ENCODE measurements around the gene PIP4P1. TPM values are rescaled to one million over a fixed set of nuclear protein-coding genes. Genes with fewer than 3 reads are reported as not detected.

The PIP4P1 gene
- total RNA-seq, 1 donor from 2014 or later = 38.4 TPM

GRCh38 chr14:20409226-20409625, 52.0 kb downstream of the PIP4P1 start:
- no peak for TF ChIP-seq CTCF (conservative IDR thresholded peaks at IDR 0.05)

More at GRCh38 chr14:20409226-20409625, 52.0 kb downstream of the PIP4P1 start:
- no peak for DNase-seq (ENCODE audit: extremely low spot score, unreplicated experiment)
- Mint-ChIP-seq H3K9me3 (no peaks in the 10 kb centered on the region), H3K27me3 (no peaks in the 10 kb centered on the region), H3K4me1 (ENCODE audit: unreplicated experiment) (peaks cover 16% of the 10 kb centered on the region), H3K36me3 (peaks cover 22% of the 10 kb centered on the region), H3K27ac (no peak overlapping the region), H3K4me3 (no peak overlapping the region)

Other genes with a start within 250 kb of the PIP4P1 start
- not detected in 2 replicates for gene OR11H6, start 237.7 kb downstream of the PIP4P1 start, total RNA-seq (ENCODE audit: low replicate concordance)
- not detected in 2 replicates for gene OR11H7, start 232.5 kb downstream of the PIP4P1 start, total RNA-seq (ENCODE audit: low replicate concordance)
- gene OR11H4, start 222.1 kb downstream of the PIP4P1 start, total RNA-seq (ENCODE audit: low replicate concordance) = not detected in 2 replicates
- gene TTC5, start 155.5 kb downstream of the PIP4P1 start, total RNA-seq (ENCODE audit: low replicate concordance) = 21.0 and 26.3 TPM in 2 replicates
- gene CCNB1IP1, start 128.2 kb downstream of the PIP4P1 start, total RNA-seq (ENCODE audit: low replicate concordance) = 76.5 and 95.9 TPM in 2 replicates
- gene PARP2, start 117.8 kb downstream of the PIP4P1 start, total RNA-seq (ENCODE audit: low replicate concordance) = 25.5 and 36.3 TPM in 2 replicates
- 23.1 and 25.1 TPM in 2 replicates for gene TEP1, start 47.9 kb downstream of the PIP4P1 start, total RNA-seq (ENCODE audit: low replicate concordance)
- not detected in 2 replicates for gene KLHL33, start 25.3 kb downstream of the PIP4P1 start, total RNA-seq (ENCODE audit: low replicate concordance)
- gene OSGEP, start 6.6 kb downstream of the PIP4P1 start, total RNA-seq (ENCODE audit: low replicate concordance) = 37.4 and 57.1 TPM in 2 replicates
- 228 and 319 TPM in 2 replicates for gene APEX1, start 6.2 kb downstream of the PIP4P1 start, total RNA-seq (ENCODE audit: low replicate concordance)
- gene PNP, start 8.0 kb upstream of the PIP4P1 start, total RNA-seq (ENCODE audit: low replicate concordance) = 36.9 and 66.3 TPM in 2 replicates
- gene RNASE10, start 44.1 kb upstream of the PIP4P1 start, total RNA-seq (ENCODE audit: low replicate concordance) = 0.88 and 0.94 TPM in 2 replicates
- gene RNASE9, start 99.6 kb upstream of the PIP4P1 start, total RNA-seq (ENCODE audit: low replicate concordance) = not detected in 2 replicates
- gene RNASE11, start 126.6 kb upstream of the PIP4P1 start, total RNA-seq (ENCODE audit: low replicate concordance) = not detected in 2 replicates
- gene RNASE12, start 129.9 kb upstream of the PIP4P1 start, total RNA-seq (ENCODE audit: low replicate concordance) = not detected in 2 replicates
- gene OR6S1, start 180.3 kb upstream of the PIP4P1 start, total RNA-seq (ENCODE audit: low replicate concordance) = not detected in 2 replicates
- 10.5 and 19.3 TPM in 2 replicates for gene RNASE4, start 223.1 kb upstream of the PIP4P1 start, total RNA-seq (ENCODE audit: low replicate concordance)
- 24.5 and 43.0 TPM in 2 replicates for gene ANG, start 227.3 kb upstream of the PIP4P1 start, total RNA-seq (ENCODE audit: low replicate concordance)